Keratinocyte (primary cell): ENCODE results near the gene CLDN18.

Experiments used
- CTCF ChIP-seq, 3 experiments: IDR thresholded peaks in 1 of 3; conservative IDR thresholded peaks in 1 of 3; optimal IDR thresholded peaks in 1 of 3; 2 replicates in 2 of 3; 3 replicates in 1 of 3; pipeline versions ENCODE3 to v1.5.1; 2011; ENCODE audit warnings: low read length in 3 of 3, mild to moderate bottlenecking in 3 of 3, moderate library complexity in 2 of 3, control low read depth in 1 of 3, inconsistent platforms in 1 of 3; ENCODE audit not compliant: insufficient read depth in 2 of 3; ENCODE audit errors: extremely low read depth in 1 of 3
- EZH2 ChIP-seq: IDR thresholded peaks from one replicate; pipeline ENCODE4 v1.6.1; 2012; ENCODE audit warnings: inconsistent platforms, mild to moderate bottlenecking, low read length, moderate library complexity

GRCh38 chr3:137963463-137963862, 46.5 kb upstream of the CLDN18 start:
- TF ChIP-seq CTCF (optimal IDR thresholded peaks at IDR 0.05 in 1 of 3, IDR thresholded peaks at IDR 0.05 in 1 of 3, conservative IDR thresholded peaks at IDR 0.05 in 1 of 3; ENCODE audit: extremely low read depth in 1 of 3, insufficient read depth in 2 of 3, low read length in 3 of 3) = no peak
- TF ChIP-seq EZH2 = no peak
